ENCODE measurements around the gene LIMK2.
"Not testable (repeated sequence)": the region's sequence is repeated elsewhere in the genome, so short reads cannot be mapped to it uniquely, and the experiment has no call there.

Gene LIMK2

GRCh38 chr22:31179345-31179744, 32.8 kb upstream of the LIMK2 start:
- DNase-seq (ENCODE audit: low read depth), result peak; percentile 91
- TF ChIP-seq CTCF (IDR thresholded peaks at IDR 0.05; ENCODE audit: insufficient read depth, low read depth, low read length, missing control alignments), result no peak
- H3K4me3 ChIP-seq (ENCODE audit: low read length), result no peak overlapping the region

GRCh38 chr22:31184015-31184414, 28.1 kb upstream of the LIMK2 start:
- no peak for TF ChIP-seq CTCF (IDR thresholded peaks at IDR 0.05; ENCODE audit: insufficient read depth, low read depth, low read length, missing control alignments)
- no peak for DNase-seq (ENCODE audit: low read depth)
- no peak overlapping the region for H3K4me3 ChIP-seq (ENCODE audit: low read length)

- no peak overlapping the region for H3K4me3 ChIP-seq (ENCODE audit: low read length)
- no peak for DNase-seq (ENCODE audit: low read depth)
- no peak for TF ChIP-seq CTCF (IDR thresholded peaks at IDR 0.05; ENCODE audit: insufficient read depth, low read depth, low read length, missing control alignments)
Measured at GRCh38 chr22:31185056-31185455, 27.0 kb upstream of the LIMK2 start.

- TF ChIP-seq CTCF (IDR thresholded peaks at IDR 0.05; ENCODE audit: insufficient read depth, low read depth, low read length, missing control alignments), result no peak
- no peak for DNase-seq (ENCODE audit: low read depth)
- no peak overlapping the region for H3K4me3 ChIP-seq (ENCODE audit: low read length)
Measured at GRCh38 chr22:31187627-31188026, 24.5 kb upstream of the LIMK2 start.

- H3K4me3 ChIP-seq (ENCODE audit: low read length), result no peak overlapping the region
- peak; percentile 86 for DNase-seq (ENCODE audit: low read depth)
- no peak for TF ChIP-seq CTCF (IDR thresholded peaks at IDR 0.05; ENCODE audit: insufficient read depth, low read depth, low read length, missing control alignments)
Measured at GRCh38 chr22:31192513-31192912, 19.6 kb upstream of the LIMK2 start.

- no peak for DNase-seq (ENCODE audit: low read depth)
- no peak overlapping the region for H3K4me3 ChIP-seq (ENCODE audit: low read length)
- TF ChIP-seq CTCF (IDR thresholded peaks at IDR 0.05; ENCODE audit: insufficient read depth, low read depth, low read length, missing control alignments), result no peak
Measured at GRCh38 chr22:31193092-31193491, 19.0 kb upstream of the LIMK2 start.

GRCh38 chr22:31194681-31195080, 17.4 kb upstream of the LIMK2 start:
- DNase-seq (ENCODE audit: low read depth); H3K4me3 ChIP-seq (ENCODE audit: low read length): not testable (repeated sequence)

- no peak for DNase-seq (ENCODE audit: low read depth)
- peak; percentile 21 for TF ChIP-seq CTCF (IDR thresholded peaks at IDR 0.05; ENCODE audit: insufficient read depth, low read depth, low read length, missing control alignments)
- H3K4me3 ChIP-seq (ENCODE audit: low read length), result no peak overlapping the region
Measured at GRCh38 chr22:31199187-31199586, 12.9 kb upstream of the LIMK2 start.

- H3K4me3 ChIP-seq (ENCODE audit: low read length), result not testable (repeated sequence)
- DNase-seq (ENCODE audit: low read depth), result peak; percentile 47
Measured at GRCh38 chr22:31204352-31204984, 7.6 kb upstream of the LIMK2 start.

GRCh38 chr22:31205059-31205458, 7.0 kb upstream of the LIMK2 start:
- H3K4me3 ChIP-seq (ENCODE audit: low read length); DNase-seq (ENCODE audit: low read depth): not testable (repeated sequence)

GRCh38 chr22:31206460-31206859, 5.6 kb upstream of the LIMK2 start:
- not testable (repeated sequence) for H3K4me3 ChIP-seq (ENCODE audit: low read length); DNase-seq (ENCODE audit: low read depth)
